Astrocyte (in vitro differentiated cells and primary cell): ENCODE measurements around the gene TCF7L2.

Experiments
- CTCF ChIP-seq: IDR thresholded peaks from 2 replicates; pipeline ENCODE4 v1.5.1; 2011; ENCODE audit warnings: low read depth, mild to moderate bottlenecking, inconsistent platforms, low read length, moderate library complexity; ENCODE audit not compliant: insufficient read depth
- EZH2 ChIP-seq: IDR thresholded peaks from 2 replicates; pipeline ENCODE4 v1.6.1; 2012; ENCODE audit warnings: mild to moderate bottlenecking, low read length, inconsistent platforms; ENCODE audit not compliant: insufficient read depth

GRCh38 chr10:113148901-113149300 is 198.9 kb downstream of the TCF7L2 start:
- TF ChIP-seq CTCF (no peak), EZH2 (no peak)
